ENCODE data around the gene GLIPR2.

DNA sequence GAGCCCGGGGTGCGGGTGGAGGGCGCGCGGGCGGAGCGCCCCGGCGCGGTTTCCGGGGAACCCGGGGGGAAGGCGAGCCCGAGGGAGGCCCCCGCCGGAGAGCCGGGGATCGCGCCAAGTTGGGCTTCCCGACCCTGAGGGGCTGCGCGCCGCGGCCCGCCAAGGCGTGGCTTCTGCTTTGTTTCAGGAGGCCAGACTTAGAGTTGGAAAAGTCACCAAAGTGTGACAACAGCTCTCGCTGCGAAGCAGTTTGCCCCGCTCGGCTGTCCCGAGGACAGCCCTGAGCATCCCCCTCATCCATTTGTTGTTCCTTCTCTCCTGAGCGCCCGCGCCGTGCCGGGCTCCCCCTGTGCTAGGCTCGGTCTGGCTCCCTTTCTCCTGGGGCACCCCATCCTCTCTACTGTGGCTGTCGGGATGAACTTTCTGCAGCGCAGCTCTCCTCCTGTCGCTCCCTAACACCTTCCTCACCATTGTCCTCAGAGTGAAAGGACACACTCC lies 410 bp downstream of the GLIPR2 start:
- TF ChIP-seq, protein P1, sequence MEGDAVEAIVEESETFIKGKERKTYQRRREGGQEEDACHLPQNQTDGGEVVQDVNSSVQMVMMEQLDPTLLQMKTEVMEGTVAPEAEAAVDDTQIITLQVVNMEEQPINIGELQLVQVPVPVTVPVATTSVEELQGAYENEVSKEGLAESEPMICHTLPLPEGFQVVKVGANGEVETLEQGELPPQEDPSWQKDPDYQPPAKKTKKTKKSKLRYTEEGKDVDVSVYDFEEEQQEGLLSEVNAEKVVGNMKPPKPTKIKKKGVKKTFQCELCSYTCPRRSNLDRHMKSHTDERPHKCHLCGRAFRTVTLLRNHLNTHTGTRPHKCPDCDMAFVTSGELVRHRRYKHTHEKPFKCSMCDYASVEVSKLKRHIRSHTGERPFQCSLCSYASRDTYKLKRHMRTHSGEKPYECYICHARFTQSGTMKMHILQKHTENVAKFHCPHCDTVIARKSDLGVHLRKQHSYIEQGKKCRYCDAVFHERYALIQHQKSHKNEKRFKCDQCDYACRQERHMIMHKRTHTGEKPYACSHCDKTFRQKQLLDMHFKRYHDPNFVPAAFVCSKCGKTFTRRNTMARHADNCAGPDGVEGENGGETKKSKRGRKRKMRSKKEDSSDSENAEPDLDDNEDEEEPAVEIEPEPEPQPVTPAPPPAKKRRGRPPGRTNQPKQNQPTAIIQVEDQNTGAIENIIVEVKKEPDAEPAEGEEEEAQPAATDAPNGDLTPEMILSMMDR (IDR thresholded peaks at IDR 0.05; ENCODE audit: low read depth, low read length): no peak
- TF ChIP-seq EZH2phosphoT487 (IDR thresholded peaks at IDR 0.05; ENCODE audit: low read depth): no peak
